Mesendoderm (in vitro differentiated cells): ENCODE data around the gene MTHFD1L.

Source experiments
- DNase-seq: peaks from one replicate; pipeline ENCODE4 v3.0.0; 2013
- H2AK5ac ChIP-seq: 2 replicates; pipeline ENCODE4 v1.6.1; 2013; ENCODE audit warnings: low read length, inconsistent platforms
- H2BK120ac ChIP-seq: 2 replicates; pipeline ENCODE4 v1.6.1; 2013; ENCODE audit warnings: low read depth, mild to moderate bottlenecking, low read length, moderate library complexity, mixed read lengths
- H2BK15ac ChIP-seq: replicated peaks from 2 replicates; pipeline ENCODE4 v1.6.1; 2013; ENCODE audit warnings: low read depth, mild to moderate bottlenecking, moderate library complexity
- H2BK5ac ChIP-seq: 2 replicates; pipeline ENCODE4 v1.6.1; 2013; ENCODE audit warnings: low read length, inconsistent platforms
- H3K18ac ChIP-seq: 2 replicates; pipeline ENCODE4 v1.6.1; 2013; ENCODE audit warnings: mild to moderate bottlenecking, low read length, mixed read lengths
- H3K23ac ChIP-seq: one replicate; pipeline ENCODE4 v1.6.1; 2013; ENCODE audit warnings: low read length
- H3K27ac ChIP-seq: 2 replicates; pipeline ENCODE4 v1.5.1; 2013; ENCODE audit warnings: low read depth, mild to moderate bottlenecking, inconsistent platforms, low read length, moderate library complexity
- H3K27me3 ChIP-seq: 2 replicates; pipeline ENCODE4 v1.6.1; 2013; ENCODE audit warnings: low read length, control low read depth, mild to moderate bottlenecking, inconsistent platforms; ENCODE audit not compliant: insufficient read depth, poor library complexity
- H3K36me3 ChIP-seq: 2 replicates; pipeline ENCODE4 v1.6.1; 2013; ENCODE audit warnings: low read length, inconsistent platforms; ENCODE audit not compliant: control insufficient read depth, insufficient read depth
- H3K4ac ChIP-seq: one replicate; pipeline ENCODE4 v1.6.1; 2013; ENCODE audit warnings: low read depth, mild to moderate bottlenecking, low read length, moderate library complexity
- H3K4me1 ChIP-seq: 2 replicates; pipeline ENCODE4 v1.6.1; 2013; ENCODE audit warnings: low read depth, low read length, inconsistent platforms; ENCODE audit not compliant: control insufficient read depth
- H3K4me2 ChIP-seq: 2 replicates; pipeline ENCODE4 v1.6.1; 2013; ENCODE audit warnings: low read length
- H3K4me3 ChIP-seq: 2 replicates; pipeline ENCODE4 v1.5.1; 2013; ENCODE audit warnings: mild to moderate bottlenecking, low read length
- H3K56ac ChIP-seq: one replicate; pipeline ENCODE4 v1.6.1; 2013; ENCODE audit warnings: low read length
- H3K79me1 ChIP-seq: 2 replicates; pipeline ENCODE4 v1.6.1; 2013; ENCODE audit warnings: low read length, inconsistent platforms
- H3K79me2 ChIP-seq: 2 replicates; pipeline ENCODE4 v1.6.1; 2013; ENCODE audit warnings: mild to moderate bottlenecking, low read length; ENCODE audit not compliant: control insufficient read depth, insufficient read depth
- H3K9ac ChIP-seq: 2 replicates; pipeline ENCODE4 v1.6.1; 2013; ENCODE audit warnings: low read length, inconsistent platforms
- H4K5ac ChIP-seq: one replicate; pipeline ENCODE4 v1.6.1; 2013; ENCODE audit warnings: low read length
- H4K8ac ChIP-seq: one replicate; pipeline ENCODE4 v1.6.1; 2013; ENCODE audit warnings: low read depth, mild to moderate bottlenecking, control low read depth, low read length, moderate library complexity
- WGBS: extraction: QIAGEN DNeasy Blood & Tissue Kit; methylation state at CpG from one replicate; pipeline ENCODE4 v1.1.7; 2013; ENCODE audit warnings: low lambda C conversion rate, missing lambda C conversion rate; ENCODE audit not compliant: insufficient coverage; ENCODE audit errors: extremely low coverage; 5-methylcytosine and 5-hydroxymethylcytosine counted together

MTHFD1L gene

DNA sequence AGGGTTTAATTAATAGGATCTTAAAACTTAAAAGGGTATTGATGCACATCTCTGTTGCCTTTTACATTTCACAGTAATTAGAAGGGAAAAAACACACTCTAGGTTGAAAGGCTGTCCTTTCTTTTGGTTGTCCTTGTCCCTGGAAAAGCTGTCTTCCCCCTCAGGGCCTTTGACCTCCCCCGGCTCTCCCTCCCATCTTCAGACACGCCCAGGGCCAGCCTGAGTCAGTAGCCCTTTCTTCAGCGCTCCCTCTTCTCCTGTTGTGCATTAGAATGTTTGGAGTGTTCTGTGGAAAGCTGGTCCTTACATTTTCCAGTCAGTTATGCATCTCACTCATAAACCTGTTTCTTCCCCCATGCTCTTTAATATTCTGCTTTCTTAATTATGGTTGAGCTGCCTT is 157.0 kb downstream of the MTHFD1L start:
- H2BK120ac ChIP-seq = no peak overlapping the region
- H3K4me3 ChIP-seq = no peak overlapping the region
- peaks cover 1% of the 10 kb centered on the region for H3K36me3 ChIP-seq
- no peak overlapping the region for H3K4me2 ChIP-seq
- H4K5ac ChIP-seq = no peak overlapping the region
- no peaks in the 10 kb centered on the region for H3K27me3 ChIP-seq
- no peak overlapping the region for H4K8ac ChIP-seq
- DNase-seq = peak; percentile 42
- H3K9ac ChIP-seq = no peak overlapping the region
- WGBS = no CpG with 5 or more reads among the region's 3 CpGs
- no peak overlapping the region for H2BK5ac ChIP-seq
- H2BK15ac ChIP-seq = no peak overlapping the region
- H3K56ac ChIP-seq = peak overlapping the region; percentile 28
- H3K4me1 ChIP-seq = no peaks in the 10 kb centered on the region
- H2AK5ac ChIP-seq = no peak overlapping the region
- no peak overlapping the region for H3K4ac ChIP-seq
- H3K79me2 ChIP-seq = no peaks in the 10 kb centered on the region
- H3K79me1 ChIP-seq = no peaks in the 10 kb centered on the region
- H3K18ac ChIP-seq = no peak overlapping the region
- H3K23ac ChIP-seq = no peak overlapping the region
- no peak overlapping the region for H3K27ac ChIP-seq

DNA sequence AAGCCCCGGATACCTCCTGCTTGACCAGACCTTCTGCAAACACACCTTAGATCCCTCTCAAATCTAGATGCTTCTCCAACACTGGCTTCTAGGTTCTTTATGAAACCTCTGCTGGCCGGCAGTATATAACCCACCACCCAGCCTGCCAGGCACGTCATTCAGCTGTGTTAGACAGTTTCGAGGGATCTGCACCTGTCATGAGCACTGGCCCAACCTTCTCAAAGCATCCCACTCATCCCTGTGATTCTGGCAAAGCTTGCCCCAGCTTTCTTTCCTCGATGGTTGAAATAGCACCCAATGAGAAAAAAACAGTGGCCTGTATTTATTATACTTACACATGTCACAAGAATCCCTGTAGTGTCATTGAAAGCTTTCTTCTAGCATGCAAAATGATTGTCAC is 157.8 kb downstream of the MTHFD1L start:
- H4K8ac ChIP-seq = no peak overlapping the region
- no peak overlapping the region for H3K56ac ChIP-seq
- no peak overlapping the region for H4K5ac ChIP-seq
- no peak overlapping the region for H3K18ac ChIP-seq
- no peaks in the 10 kb centered on the region for H3K79me1 ChIP-seq
- no peak overlapping the region for H3K4me3 ChIP-seq
- no peak overlapping the region for H3K9ac ChIP-seq
- WGBS = no CpG with 5 or more reads among the region's 5 CpGs
- no peak overlapping the region for H3K27ac ChIP-seq
- no peak overlapping the region for H2BK5ac ChIP-seq
- H3K4ac ChIP-seq = no peak overlapping the region
- no peak overlapping the region for H2AK5ac ChIP-seq
- no peak overlapping the region for H3K4me2 ChIP-seq
- H3K4me1 ChIP-seq = no peaks in the 10 kb centered on the region
- peaks cover 3% of the 10 kb centered on the region for H3K36me3 ChIP-seq
- H2BK15ac ChIP-seq = no peak overlapping the region
- no peak overlapping the region for H3K23ac ChIP-seq
- DNase-seq = no peak
- no peaks in the 10 kb centered on the region for H3K27me3 ChIP-seq
- H2BK120ac ChIP-seq = no peak overlapping the region
- no peaks in the 10 kb centered on the region for H3K79me2 ChIP-seq

- Histone ChIP-seq H2BK5ac (no peak overlapping the region), H3K27me3 (no peaks in the 10 kb centered on the region), H3K23ac (no peak overlapping the region), H4K5ac (no peak overlapping the region), H3K27ac (no peak overlapping the region), H3K4me3 (no peak overlapping the region), H3K9ac (no peak overlapping the region), H2AK5ac (no peak overlapping the region), H4K8ac (no peak overlapping the region), H3K56ac (no peak overlapping the region), H2BK120ac (no peak overlapping the region), H2BK15ac (no peak overlapping the region), H3K18ac (no peak overlapping the region), H3K36me3 (peaks cover 3% of the 10 kb centered on the region), H3K79me2 (no peaks in the 10 kb centered on the region), H3K79me1 (no peaks in the 10 kb centered on the region), H3K4ac (no peak overlapping the region), H3K4me1 (no peaks in the 10 kb centered on the region), H3K4me2 (no peak overlapping the region)
- no CpG with 5 or more reads among the region's 7 CpGs for WGBS
- no peak for DNase-seq
Measured at GRCh38 chr6:151024597-151024996, 159.1 kb downstream of the MTHFD1L start.

- Histone ChIP-seq H3K27ac (no peak overlapping the region), H4K5ac (no peak overlapping the region), H3K18ac (no peak overlapping the region), H3K79me1 (no peaks in the 10 kb centered on the region), H2BK15ac (no peak overlapping the region), H3K56ac (no peak overlapping the region), H3K27me3 (no peaks in the 10 kb centered on the region), H3K23ac (no peak overlapping the region), H3K4me1 (no peaks in the 10 kb centered on the region), H4K8ac (no peak overlapping the region), H2BK120ac (no peak overlapping the region), H3K4ac (no peak overlapping the region), H3K4me3 (no peak overlapping the region), H3K4me2 (no peak overlapping the region), H2BK5ac (no peak overlapping the region), H3K79me2 (no peaks in the 10 kb centered on the region), H3K36me3 (peaks cover 3% of the 10 kb centered on the region), H2AK5ac (no peak overlapping the region), H3K9ac (no peak overlapping the region)
- WGBS = no CpG with 5 or more reads among the region's 16 CpGs
- DNase-seq = no peak
Measured at GRCh38 chr6:151025076-151025475, 159.6 kb downstream of the MTHFD1L start.

GRCh38 chr6:151026041-151026663 is 160.7 kb downstream of the MTHFD1L start:
- no CpG with 5 or more reads among the region's 4 CpGs for WGBS
- no peaks in the 10 kb centered on the region for H3K79me1 ChIP-seq
- no peak overlapping the region for H4K5ac ChIP-seq
- no peak overlapping the region for H3K4me3 ChIP-seq
- H3K23ac ChIP-seq = no peak overlapping the region
- no peak overlapping the region for H3K56ac ChIP-seq
- H2AK5ac ChIP-seq = no peak overlapping the region
- no peak overlapping the region for H3K18ac ChIP-seq
- H3K27me3 ChIP-seq = no peaks in the 10 kb centered on the region
- no peak overlapping the region for H3K4me2 ChIP-seq
- no peak overlapping the region for H2BK5ac ChIP-seq
- H4K8ac ChIP-seq = no peak overlapping the region
- H3K4me1 ChIP-seq = no peaks in the 10 kb centered on the region
- H3K79me2 ChIP-seq = no peaks in the 10 kb centered on the region
- H3K9ac ChIP-seq = no peak overlapping the region
- no peak overlapping the region for H2BK15ac ChIP-seq
- H3K27ac ChIP-seq = no peak overlapping the region
- H3K4ac ChIP-seq = no peak overlapping the region
- peaks cover 3% of the 10 kb centered on the region for H3K36me3 ChIP-seq
- no peak for DNase-seq
- H2BK120ac ChIP-seq = no peak overlapping the region

- WGBS = no CpG with 5 or more reads among the region's 1 CpG
- H3K18ac ChIP-seq = no peak overlapping the region
- no peak overlapping the region for H4K8ac ChIP-seq
- no peak overlapping the region for H3K4ac ChIP-seq
- H2BK15ac ChIP-seq = no peak overlapping the region
- no peak overlapping the region for H3K56ac ChIP-seq
- no peak overlapping the region for H2BK120ac ChIP-seq
- H3K27me3 ChIP-seq = no peaks in the 10 kb centered on the region
- H3K36me3 ChIP-seq = peaks cover 3% of the 10 kb centered on the region
- no peak overlapping the region for H2BK5ac ChIP-seq
- H3K23ac ChIP-seq = no peak overlapping the region
- no peaks in the 10 kb centered on the region for H3K79me1 ChIP-seq
- H3K27ac ChIP-seq = no peak overlapping the region
- no peak overlapping the region for H4K5ac ChIP-seq
- DNase-seq = no peak
- H3K79me2 ChIP-seq = no peaks in the 10 kb centered on the region
- no peak overlapping the region for H2AK5ac ChIP-seq
- H3K4me1 ChIP-seq = no peaks in the 10 kb centered on the region
- H3K4me3 ChIP-seq = no peak overlapping the region
- no peak overlapping the region for H3K4me2 ChIP-seq
- H3K9ac ChIP-seq = no peak overlapping the region
Measured at GRCh38 chr6:151027295-151027747, 161.8 kb downstream of the MTHFD1L start.
